GM12874 (cell line): ENCODE results near the gene XPR1.

Experiments
- TF ChIP-seq, protein P1 (sequence below): IDR thresholded peaks from 2 replicates; pipeline ENCODE4 v1.5.1; 2011; ENCODE audit warnings: low read depth, mild to moderate bottlenecking, control low read depth, low read length, moderate library complexity; ENCODE audit not compliant: insufficient read depth

XPR1 gene

DNA sequence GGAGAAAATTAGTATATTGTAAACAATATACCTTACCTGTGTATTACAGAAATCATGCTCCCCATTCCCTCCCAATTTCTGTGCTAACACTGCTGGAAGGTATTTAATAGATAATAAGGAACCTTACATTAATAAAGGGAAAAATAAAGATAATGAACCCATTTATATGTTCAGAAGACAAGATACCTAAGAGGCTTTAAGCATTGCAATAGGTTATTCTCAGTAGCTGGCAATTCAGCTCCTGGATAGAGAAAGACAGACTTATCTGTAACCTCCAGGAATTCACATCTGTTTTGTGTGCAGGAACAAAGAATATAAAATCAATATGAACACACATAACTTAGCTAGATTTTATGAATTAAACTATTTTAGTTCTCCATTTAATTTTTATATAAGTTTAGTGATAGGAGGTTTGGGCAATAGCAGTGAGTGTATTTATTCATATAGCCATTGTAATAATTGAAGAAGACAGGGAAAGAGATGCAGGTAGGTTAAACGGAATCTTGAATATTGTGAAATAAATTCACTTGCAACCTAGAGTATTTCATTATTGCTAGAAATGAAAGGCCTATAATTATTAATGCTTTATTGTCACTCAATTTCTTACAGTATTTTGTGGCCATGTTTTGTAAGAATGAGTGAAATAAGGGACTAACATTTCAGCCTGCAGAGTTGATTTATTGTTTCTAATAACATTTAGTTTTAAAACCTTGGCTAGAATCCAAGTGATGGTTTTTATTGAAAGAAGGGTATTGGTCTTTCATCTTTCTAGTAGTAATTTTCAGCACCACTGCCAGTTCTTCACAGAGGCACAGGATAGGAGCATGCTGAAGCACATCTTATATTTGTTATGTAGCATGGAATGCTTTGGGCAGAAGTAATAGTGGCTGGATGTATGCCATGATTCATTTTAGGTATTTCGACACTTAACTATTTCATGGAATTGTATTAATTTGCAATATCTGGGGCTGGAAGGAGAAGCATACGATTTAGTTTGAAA lies 1.5 kb downstream of the XPR1 start:
- TF ChIP-seq, protein P1, sequence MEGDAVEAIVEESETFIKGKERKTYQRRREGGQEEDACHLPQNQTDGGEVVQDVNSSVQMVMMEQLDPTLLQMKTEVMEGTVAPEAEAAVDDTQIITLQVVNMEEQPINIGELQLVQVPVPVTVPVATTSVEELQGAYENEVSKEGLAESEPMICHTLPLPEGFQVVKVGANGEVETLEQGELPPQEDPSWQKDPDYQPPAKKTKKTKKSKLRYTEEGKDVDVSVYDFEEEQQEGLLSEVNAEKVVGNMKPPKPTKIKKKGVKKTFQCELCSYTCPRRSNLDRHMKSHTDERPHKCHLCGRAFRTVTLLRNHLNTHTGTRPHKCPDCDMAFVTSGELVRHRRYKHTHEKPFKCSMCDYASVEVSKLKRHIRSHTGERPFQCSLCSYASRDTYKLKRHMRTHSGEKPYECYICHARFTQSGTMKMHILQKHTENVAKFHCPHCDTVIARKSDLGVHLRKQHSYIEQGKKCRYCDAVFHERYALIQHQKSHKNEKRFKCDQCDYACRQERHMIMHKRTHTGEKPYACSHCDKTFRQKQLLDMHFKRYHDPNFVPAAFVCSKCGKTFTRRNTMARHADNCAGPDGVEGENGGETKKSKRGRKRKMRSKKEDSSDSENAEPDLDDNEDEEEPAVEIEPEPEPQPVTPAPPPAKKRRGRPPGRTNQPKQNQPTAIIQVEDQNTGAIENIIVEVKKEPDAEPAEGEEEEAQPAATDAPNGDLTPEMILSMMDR = no peak

DNA sequence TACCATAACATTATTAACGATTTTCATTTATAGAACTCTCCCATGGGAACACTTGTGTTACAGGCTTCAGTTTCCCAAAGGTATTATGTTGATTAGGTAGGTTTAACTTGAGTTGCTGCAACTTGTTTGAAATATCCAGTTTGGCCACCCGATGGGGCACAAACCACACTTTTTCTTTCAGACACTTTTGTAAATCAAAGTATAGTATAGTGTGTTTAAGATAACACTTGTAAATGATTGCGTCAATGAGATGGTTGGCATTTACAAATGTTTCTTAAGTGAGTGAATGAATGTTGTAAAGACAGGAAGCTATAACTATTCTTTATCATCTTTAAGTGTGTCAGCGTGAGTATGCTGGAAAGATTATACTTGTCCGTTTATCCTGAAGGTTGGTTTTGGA lies 4.3 kb downstream of the XPR1 start:
- TF ChIP-seq, protein P1 = no peak

DNA sequence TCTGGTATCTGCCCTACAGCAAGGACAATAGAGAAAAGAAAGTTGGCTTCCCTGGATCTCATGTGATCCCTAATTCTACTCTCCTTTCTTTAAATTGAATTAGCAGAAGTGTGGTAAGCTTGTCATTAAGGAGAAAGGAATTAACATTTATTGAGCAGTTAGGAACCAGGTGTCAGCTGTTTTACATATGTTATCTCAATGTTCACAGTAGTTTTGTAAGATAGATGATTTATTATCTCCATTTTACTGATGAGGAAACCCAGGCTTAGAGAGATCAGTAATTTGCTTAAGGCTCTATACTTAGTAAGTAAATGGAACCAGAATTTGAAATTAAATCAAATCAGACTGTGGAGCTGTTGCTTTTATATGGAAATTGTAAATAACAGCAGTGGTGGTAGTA lies 8.0 kb downstream of the XPR1 start:
- TF ChIP-seq, protein P1 = no peak

DNA sequence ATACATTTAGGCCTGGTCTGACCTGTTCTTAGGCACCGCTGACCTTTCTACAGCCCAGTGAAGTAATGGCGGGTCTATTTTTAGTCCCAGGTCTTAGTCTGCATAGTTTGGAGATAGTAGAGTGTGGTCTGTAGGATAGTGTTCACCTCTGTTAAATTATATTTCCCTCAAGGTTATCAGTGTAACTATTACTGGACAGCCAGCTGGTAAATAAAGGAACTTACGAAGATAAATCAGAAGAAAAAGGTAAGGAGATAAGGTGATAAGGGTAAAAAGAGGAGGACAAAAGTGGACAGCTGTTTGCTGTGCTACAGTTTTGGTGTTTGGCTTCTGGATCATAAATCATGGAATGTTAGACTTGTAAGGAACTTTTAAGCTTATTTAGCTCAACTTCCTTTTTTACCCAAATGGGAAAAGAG lies 8.7 kb downstream of the XPR1 start:
- TF ChIP-seq, protein P1 = no peak

DNA sequence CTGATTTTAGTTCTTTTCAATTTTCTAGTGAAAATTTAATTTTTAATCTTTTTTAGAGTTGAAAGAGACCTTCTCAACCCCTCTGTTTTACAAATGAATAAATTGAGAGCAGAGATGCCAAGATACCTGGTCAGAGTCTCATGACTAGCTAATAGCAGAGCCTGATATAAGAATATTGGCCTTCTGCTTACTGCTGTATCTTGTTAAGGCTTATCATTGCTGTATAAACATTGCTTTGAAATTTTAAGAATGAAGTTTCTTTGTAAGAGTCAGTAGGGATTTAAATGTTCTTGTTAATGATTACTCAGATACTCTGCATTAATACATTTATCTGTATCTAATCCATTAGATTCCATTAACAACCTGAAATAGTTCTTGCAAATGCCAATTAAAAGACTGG lies 9.8 kb downstream of the XPR1 start:
- TF ChIP-seq, protein P1 = no peak

DNA sequence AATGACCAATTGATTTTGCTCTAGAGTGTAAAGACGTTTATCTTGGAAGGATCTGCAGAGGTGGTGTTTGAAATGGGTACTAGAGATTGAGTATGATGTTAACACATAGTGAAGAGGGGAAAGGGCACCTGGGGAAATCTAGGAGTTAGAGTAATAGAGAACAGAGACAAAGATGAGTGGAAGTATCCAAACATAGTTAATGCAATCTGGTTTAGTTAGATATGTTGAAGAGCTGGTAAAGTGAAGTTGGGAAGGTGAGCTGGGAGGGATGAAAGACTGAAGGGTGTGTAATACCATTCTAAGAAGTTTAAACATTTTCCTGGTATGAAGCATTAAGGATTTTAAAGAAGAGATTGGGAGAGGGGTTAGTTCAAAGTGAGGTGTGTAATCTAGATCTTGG lies 11.0 kb downstream of the XPR1 start:
- TF ChIP-seq, protein P1 = no peak

DNA sequence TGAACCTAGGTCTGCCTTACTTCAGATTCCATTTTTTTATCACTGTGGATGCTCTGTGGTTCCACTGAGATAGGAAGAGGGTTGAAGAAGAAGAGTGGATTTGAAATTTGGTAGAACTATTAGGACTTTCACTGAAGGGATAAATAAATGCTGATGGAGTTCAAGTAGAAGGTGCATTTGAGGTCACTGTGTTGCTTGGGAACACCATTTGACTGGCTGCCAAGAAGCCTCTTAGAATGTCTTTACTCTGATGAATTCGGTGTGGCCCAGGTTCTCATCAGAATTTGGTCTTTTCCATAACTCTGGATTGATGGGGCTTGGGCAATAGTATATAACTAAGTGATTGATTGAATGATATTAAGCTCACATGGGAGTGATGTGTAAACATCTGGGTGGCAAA lies 11.9 kb downstream of the XPR1 start:
- TF ChIP-seq, protein P1 = no peak
